Superior temporal gyrus (tissue), 1 donor: ENCODE measurements around the gene SLC6A6.

Source experiments
- DNase-seq: peaks from one replicate; pipeline ENCODE4 v3.0.0-alpha.2; 2016; ENCODE audit errors: extremely low spot score

SLC6A6 gene

GRCh38 chr3:14522129-14522691 is 119.8 kb downstream of the SLC6A6 start:
- DNase-seq = no peak

- no peak for DNase-seq
Observed at GRCh38 chr3:14522768-14523167, 120.4 kb downstream of the SLC6A6 start.

GRCh38 chr3:14523792-14524191 is 121.4 kb downstream of the SLC6A6 start:
- DNase-seq = no peak

DNA sequence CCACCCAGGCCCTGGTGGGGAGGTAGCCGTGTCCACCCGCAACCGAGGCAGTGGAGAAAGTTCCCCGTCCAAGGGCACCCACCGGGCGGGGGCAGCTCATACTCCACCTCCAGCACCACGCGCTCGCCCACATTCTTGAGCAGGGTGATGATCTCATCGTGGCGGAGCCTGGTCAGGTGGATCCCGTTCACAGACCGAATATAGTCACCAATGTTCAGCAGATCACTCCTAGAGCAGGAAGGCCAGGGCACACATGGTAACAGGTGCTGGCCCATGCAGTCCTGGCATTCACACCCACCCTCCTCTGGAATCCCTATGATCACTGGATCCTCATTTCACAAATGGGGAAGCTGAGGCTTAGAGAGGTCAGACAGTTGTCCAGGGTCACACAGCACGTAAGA is 121.9 kb downstream of the SLC6A6 start:
- no peak for DNase-seq

- no peak for DNase-seq
Observed at GRCh38 chr3:14524920-14525660, 122.7 kb downstream of the SLC6A6 start.

- DNase-seq = no peak
Observed at GRCh38 chr3:14525685-14526631, 123.6 kb downstream of the SLC6A6 start.

- DNase-seq = no peak
Observed at GRCh38 chr3:14528081-14528480, 125.7 kb downstream of the SLC6A6 start.

- no peak for DNase-seq
Observed at GRCh38 chr3:14531856-14532395, 129.5 kb downstream of the SLC6A6 start.

GRCh38 chr3:14532691-14533456 is 130.5 kb downstream of the SLC6A6 start:
- no peak for DNase-seq

GRCh38 chr3:14533457-14533958 is 131.1 kb downstream of the SLC6A6 start:
- no peak for DNase-seq

GRCh38 chr3:14534516-14535191 is 132.2 kb downstream of the SLC6A6 start:
- no peak for DNase-seq

- no peak for DNase-seq
Observed at GRCh38 chr3:14535616-14536015, 133.2 kb downstream of the SLC6A6 start.

DNA sequence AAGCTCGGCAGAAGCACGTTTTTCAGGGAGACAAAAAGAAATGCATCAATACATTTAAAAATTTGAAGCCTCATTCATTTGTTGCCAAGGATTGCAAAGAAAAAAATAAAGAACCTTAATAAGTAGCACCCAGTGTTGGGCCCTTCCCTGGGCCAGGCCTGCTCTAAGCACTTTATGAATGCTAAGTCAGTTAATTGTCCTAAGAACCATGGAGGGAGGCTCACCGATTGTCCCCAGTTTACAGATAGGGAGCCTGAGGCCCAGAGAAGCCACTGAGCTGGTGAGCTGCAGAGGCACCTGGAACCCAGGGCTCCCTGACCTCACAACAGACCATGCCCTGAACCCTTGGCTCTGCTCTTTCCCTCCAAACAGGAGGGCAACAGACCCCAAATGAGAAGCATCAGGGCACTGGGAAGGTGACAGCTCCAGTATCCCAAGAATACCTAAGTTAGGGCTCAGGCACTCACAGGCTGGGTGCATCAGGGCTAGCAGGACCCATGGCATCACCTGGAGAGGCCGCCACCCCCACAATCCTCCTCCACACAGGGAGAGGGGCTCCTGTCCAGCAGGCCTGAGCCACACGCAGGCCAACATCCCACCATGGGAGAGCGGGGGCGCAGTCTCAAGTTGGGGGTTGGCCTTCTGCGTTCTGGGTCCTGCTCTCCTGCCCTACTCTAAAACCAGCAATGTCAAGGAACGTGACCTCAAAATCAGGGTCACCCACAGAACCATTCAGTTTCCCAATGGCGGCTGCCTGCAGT is 133.8 kb downstream of the SLC6A6 start:
- no peak for DNase-seq

DNA sequence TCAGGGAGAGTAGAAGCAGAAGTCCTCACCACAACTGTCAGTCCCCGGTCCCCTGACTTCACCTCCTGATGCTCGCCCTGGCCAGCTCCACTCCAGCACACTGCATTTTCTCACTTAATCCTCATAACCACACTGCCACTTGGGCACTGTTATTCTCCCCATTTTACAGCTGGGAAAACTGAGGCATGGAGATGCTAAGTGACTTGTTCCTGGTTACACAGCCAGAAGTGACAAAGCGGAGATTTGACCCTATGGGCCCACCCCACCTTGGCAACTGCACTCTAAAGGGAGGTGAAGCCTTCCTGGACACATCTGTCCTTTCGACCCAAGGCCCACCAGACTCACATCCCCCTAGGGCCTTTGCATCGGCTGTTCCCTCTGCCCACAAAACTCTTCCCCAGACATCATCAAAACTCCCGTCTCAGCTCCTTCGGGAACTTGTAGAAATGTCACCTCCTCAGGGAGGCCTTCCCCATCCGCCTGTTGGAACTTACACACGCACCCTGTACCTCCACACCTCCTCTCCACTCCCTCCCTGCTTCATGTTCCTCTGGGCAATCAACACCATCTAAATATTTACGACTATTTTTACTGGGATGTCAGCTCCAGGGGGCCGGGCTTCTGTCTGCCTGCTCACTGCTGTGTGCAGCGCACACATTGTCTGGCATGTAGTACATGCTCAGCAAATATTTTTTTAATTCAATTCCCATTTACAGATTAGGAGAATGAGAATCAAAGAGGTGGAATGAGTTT is 134.6 kb downstream of the SLC6A6 start:
- DNase-seq = no peak

DNA sequence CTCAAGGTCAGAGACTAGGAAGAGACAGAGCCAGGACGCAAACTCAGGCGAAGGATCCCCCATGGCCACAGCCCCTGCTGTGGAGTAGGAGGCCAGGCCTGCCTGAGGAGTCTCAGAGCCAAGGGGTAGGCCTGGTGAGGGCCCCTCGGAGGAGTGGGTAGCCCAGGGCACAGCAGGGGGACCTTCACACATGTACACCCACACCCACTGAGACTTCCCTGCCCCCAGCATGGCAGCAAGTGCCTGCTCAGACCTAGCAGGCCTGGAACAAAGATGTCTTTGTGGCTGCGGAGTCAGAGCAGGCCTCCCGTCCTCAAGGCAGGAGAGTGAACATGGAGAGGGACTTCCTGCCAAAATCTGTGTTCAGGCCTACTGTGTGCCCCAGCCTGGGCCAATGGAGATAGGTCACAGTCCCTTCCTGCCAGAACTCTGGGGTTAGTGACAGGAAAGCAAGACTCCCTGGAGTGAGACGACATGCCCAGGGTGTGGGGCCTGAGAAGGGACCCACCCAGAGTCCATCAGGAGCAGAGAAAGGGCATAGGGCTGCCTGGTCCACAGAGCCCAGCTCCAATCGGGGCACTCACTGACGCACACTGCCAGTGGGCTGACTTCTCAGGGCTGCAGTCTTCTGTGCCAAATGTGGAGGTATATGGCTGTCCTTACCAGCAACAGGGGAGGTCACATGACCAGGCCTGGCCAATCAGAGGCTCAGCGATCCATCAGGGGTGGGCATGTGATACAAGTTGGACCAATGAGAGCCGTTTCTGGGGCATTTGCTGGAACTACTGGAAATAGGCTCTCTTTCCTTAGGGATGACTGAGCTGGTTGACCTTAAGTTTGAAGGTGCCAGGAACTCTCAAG is 135.4 kb downstream of the SLC6A6 start:
- DNase-seq = no peak

- no peak for DNase-seq
Observed at GRCh38 chr3:14538451-14539088, 136.2 kb downstream of the SLC6A6 start.
